Activated B cell treated with CpG ODN at 0.5 μM for 24 hours (primary cell): ENCODE results near the gene OR4D2. TPM values are rescaled to one million over a fixed set of nuclear protein-coding genes. Genes with fewer than 3 reads are reported as not detected.

Experiments
- ATAC-seq: fragments of 200-7000 bp; cut with Tn5 transposase; one replicate; pipeline ENCODE4 v1.10.0; 2021; ENCODE audit warnings: low read depth, mild to moderate bottlenecking, moderate library complexity
- CTCF ChIA-PET: fragments of 350-600 bp; sonication (Branson Sonifier 250); formaldehyde crosslinking; loops from one replicate; lab custom pipeline; 2021; ENCODE audit warnings: antibody characterized with exemption; lab: Charles Lee
- POLR2A ChIA-PET: fragments of 350-600 bp; sonication (Branson Sonifier 250); formaldehyde crosslinking; loops from one replicate; lab custom pipeline; 2021; ENCODE audit warnings: antibody characterized with exemption; lab: Charles Lee
- DNase-seq: peaks from one replicate; pipeline ENCODE4 v3.0.0; 2022
- H3K27ac Mint-ChIP-seq: one replicate; pipeline ENCODE4 v1.8.0; 2020; ENCODE audit warnings: mixed read lengths
- H3K27me3 Mint-ChIP-seq: one replicate; pipeline ENCODE4 v1.8.0; 2021; ENCODE audit warnings: mixed read lengths
- H3K36me3 Mint-ChIP-seq: one replicate; pipeline ENCODE4 v1.8.0; 2021; ENCODE audit warnings: low read depth, mixed read lengths
- H3K4me1 Mint-ChIP-seq: one replicate; pipeline ENCODE4 v1.8.0; 2021; ENCODE audit warnings: mixed read lengths
- H3K4me3 Mint-ChIP-seq: one replicate; pipeline ENCODE4 v1.8.0; 2020; ENCODE audit warnings: mild to moderate bottlenecking, mixed read lengths
- H3K9me3 Mint-ChIP-seq: one replicate; pipeline ENCODE4 v1.8.0; 2020; ENCODE audit warnings: mixed read lengths
- CTCF ChIP-seq: fragments of 200-600 bp; IDR thresholded peaks from one replicate; pipeline ENCODE4 v1.8.0; 2022; ENCODE audit warnings: antibody characterized with exemption, mild to moderate bottlenecking
- intact Hi-C: fragments of 100-400 bp; cut with micrococcal nuclease; formaldehyde crosslinking; loops from one replicate; pipeline ENCODE4 v1.15.1; 2024
- total RNA-seq: library from RNA; stranded (reverse); gene quantifications from 2 replicates; pipeline ENCODE4 v1.2.3, GENCODE V29; 2022

OR4D2 gene
- total RNA-seq, 1 donor from 2014 or later, result not detected

DNA sequence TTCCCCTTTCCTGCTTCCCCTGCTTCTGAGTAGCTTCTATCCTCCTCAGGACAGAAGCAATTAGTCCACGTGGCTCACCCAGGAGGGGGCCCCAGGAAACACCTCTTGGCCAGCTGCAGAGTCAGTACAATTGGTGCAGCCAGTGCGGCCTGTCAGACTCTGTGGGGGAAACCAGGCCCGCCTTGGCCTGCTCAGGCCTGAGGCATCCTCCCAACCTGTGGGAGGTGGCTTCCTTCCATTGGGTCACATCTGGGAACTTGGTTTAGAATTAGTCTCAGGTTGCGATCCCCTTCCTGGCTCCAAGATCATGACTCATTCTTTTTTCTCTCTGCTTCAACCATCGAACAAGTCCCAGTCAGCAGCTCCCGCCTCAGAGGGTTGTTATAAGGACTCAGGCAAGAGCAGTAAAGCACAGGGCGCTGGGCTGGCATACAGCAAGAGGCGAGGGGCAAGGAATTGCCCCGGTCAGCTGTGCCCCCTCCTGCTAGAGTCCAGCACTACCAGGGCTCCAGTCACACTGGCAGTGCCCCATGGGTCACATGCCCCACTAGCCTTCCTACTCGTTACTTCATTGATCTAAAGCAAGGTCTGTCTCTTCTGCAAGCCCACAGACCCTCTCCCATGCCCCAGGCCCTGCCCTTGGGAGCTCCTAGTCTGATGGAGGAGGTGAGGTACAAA is 17.7 kb downstream of the OR4D2 start:
- no peak overlapping the region for H3K4me3 Mint-ChIP-seq
- intact Hi-C loops, result no loop called here
- ATAC-seq, result no peak
- no peaks in the 10 kb centered on the region for H3K9me3 Mint-ChIP-seq
- CTCF ChIA-PET, result no interaction called here
- POLR2A ChIA-PET, result no interaction called here
- peaks cover 23% of the 10 kb centered on the region for H3K4me1 Mint-ChIP-seq
- no peak for TF ChIP-seq CTCF
- DNase-seq, result no peak
- H3K27ac Mint-ChIP-seq, result no peak overlapping the region
- no peaks in the 10 kb centered on the region for H3K36me3 Mint-ChIP-seq
- H3K27me3 Mint-ChIP-seq, result peaks cover 8% of the 10 kb centered on the region

DNA sequence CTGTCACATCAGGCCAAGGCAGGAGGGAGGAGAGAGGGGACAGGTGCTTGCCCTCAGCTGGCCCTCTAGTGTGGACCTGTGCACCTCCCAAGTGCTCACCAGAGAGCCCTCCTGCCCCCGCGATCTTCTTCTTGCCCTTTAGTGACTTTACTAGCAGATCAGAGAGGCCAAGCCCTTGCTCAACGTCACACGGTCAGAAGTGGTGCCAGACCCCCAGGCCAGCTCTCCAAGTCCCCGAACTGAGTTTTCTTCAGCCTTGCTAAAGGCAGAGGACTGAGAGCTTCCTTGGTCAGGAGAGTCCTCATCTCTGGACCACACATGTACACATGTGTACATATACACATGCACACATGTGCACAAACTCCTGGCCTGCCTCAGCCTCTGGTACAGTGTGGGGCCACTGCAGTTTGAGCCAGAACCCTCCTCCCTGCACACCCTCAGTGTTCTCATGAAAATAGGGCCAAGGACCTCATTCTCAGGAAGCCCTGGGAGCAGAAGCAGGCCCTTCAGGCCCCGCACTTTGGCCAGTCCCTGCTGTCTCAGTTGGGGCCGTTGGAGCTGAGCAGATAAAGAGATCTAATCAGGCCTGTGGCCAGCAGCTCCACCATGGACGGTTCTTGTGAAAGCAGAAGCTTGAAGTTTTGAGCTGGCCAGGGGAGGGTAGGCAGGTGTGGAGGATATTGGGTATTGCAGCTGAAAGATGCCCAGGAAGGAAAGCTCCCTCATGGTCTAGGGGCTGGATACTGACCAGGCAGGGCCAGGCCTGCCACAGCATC is 18.4 kb downstream of the OR4D2 start:
- no peaks in the 10 kb centered on the region for H3K36me3 Mint-ChIP-seq
- intact Hi-C loops, result no loop called here
- no peaks in the 10 kb centered on the region for H3K9me3 Mint-ChIP-seq
- H3K4me3 Mint-ChIP-seq, result no peak overlapping the region
- H3K27ac Mint-ChIP-seq, result no peak overlapping the region
- ChIA-PET POLR2A (no interaction called here), CTCF (no interaction called here)
- DNase-seq (no peak), ATAC-seq (no peak)
- H3K4me1 Mint-ChIP-seq, result peaks cover 23% of the 10 kb centered on the region
- no peak for TF ChIP-seq CTCF
- H3K27me3 Mint-ChIP-seq, result peaks cover 13% of the 10 kb centered on the region

DNA sequence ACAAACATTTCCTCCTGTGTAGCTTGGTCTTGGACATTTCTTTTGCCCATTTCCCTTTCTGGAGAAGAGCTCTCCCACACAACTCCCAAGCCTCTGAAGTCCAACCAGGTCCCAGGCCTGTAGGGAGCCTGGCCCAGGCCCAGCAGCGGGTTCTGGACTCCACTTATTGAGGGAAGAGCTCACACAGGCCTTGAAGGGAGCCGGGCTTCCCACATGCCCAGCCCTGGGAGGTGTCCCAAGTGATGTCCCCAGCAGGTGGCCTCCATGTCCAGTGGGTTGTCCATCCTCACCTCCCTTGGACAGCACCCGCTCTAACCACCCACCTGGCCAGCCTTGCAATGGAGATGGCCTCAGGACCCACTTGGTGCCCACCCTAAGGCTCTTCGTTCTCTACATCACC is 19.8 kb downstream of the OR4D2 start:
- intact Hi-C loops, result no loop called here
- no peak for TF ChIP-seq CTCF

GRCh38 chr17:58187063-58187462 is 20.3 kb downstream of the OR4D2 start:
- POLR2A ChIA-PET, result no interaction called here
- Mint-ChIP-seq H3K27ac (no peak overlapping the region), H3K36me3 (no peaks in the 10 kb centered on the region), H3K9me3 (no peaks in the 10 kb centered on the region), H3K4me3 (no peak overlapping the region), H3K27me3 (peaks cover 12% of the 10 kb centered on the region), H3K4me1 (peaks cover 16% of the 10 kb centered on the region)
- ATAC-seq (no peak), DNase-seq (no peak)
- CTCF ChIA-PET, result interaction anchor here (1.3 kb wide), 1 partner anchor 63 kb away, joined by 3 read pairs; no protein-coding TSS in a partner anchor
- intact Hi-C loops, result no loop called here
- no peak for TF ChIP-seq CTCF

More for the DNA sequence above, 19.8 kb downstream of the OR4D2 start:
- no peaks in the 10 kb centered on the region for H3K9me3 Mint-ChIP-seq
- peaks cover 12% of the 10 kb centered on the region for H3K27me3 Mint-ChIP-seq
- DNase-seq, result no peak
- peaks cover 16% of the 10 kb centered on the region for H3K4me1 Mint-ChIP-seq
- H3K4me3 Mint-ChIP-seq, result no peak overlapping the region
- ChIA-PET CTCF (interaction anchor here (1.3 kb wide), 1 partner anchor 63 kb away, joined by 3 read pairs; no protein-coding TSS in a partner anchor), POLR2A (no interaction called here)
- H3K36me3 Mint-ChIP-seq, result no peaks in the 10 kb centered on the region
- no peak for ATAC-seq
- no peak overlapping the region for H3K27ac Mint-ChIP-seq

DNA sequence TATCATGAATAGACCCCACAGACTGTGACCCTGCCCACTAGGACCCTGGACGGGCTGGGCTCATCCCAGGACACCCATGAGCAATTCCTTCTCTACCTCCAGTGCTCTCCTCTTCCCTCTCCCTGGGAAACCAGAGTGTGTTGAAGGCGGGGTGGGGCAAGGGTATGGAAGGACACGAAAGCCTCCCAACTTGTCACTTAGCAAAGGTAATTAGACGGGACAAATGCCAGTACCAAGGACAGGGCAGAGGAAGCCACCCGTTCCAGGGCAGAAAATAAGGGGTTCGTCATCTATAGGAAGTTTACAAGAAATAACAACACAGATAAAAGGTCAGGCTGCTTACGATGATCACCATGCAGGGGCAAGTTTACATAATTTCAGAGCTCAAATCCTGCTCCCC is 20.9 kb downstream of the OR4D2 start:
- no peak overlapping the region for H3K4me3 Mint-ChIP-seq
- H3K4me1 Mint-ChIP-seq, result peaks cover 16% of the 10 kb centered on the region
- intact Hi-C loops, result no loop called here
- H3K27ac Mint-ChIP-seq, result no peak overlapping the region
- DNase-seq (no peak), ATAC-seq (no peak)
- no peak for TF ChIP-seq CTCF
- ChIA-PET POLR2A (no interaction called here), CTCF (no interaction called here)
- peaks cover 12% of the 10 kb centered on the region for H3K27me3 Mint-ChIP-seq
- H3K9me3 Mint-ChIP-seq, result no peaks in the 10 kb centered on the region
- no peaks in the 10 kb centered on the region for H3K36me3 Mint-ChIP-seq
